Progenitor cell of endocrine pancreas (in vitro differentiated cells): Measurements from ENCODE around the gene MUS81. TPM values are rescaled to one million over a fixed set of nuclear protein-coding genes. Genes with fewer than 3 reads are reported as not detected.

Source experiments
- DNase-seq: peaks from one replicate; pipeline ENCODE4 v3.0.0; 2021; ENCODE audit warnings: low spot score; ENCODE audit not compliant: unreplicated experiment
- H3K27ac Mint-ChIP-seq: 2 replicates; pipeline ENCODE4 v1.8.0; 2021; ENCODE audit warnings: mild to moderate bottlenecking, moderate library complexity, mixed read lengths
- H3K27me3 Mint-ChIP-seq: 2 replicates; pipeline ENCODE4 v1.8.0; 2021; ENCODE audit warnings: mixed read lengths
- H3K36me3 Mint-ChIP-seq: 2 replicates; pipeline ENCODE4 v1.8.0; 2022; ENCODE audit warnings: mixed read lengths; ENCODE audit not compliant: insufficient read depth
- H3K4me1 Mint-ChIP-seq: 2 replicates; pipeline ENCODE4 v1.8.0; 2021; ENCODE audit warnings: low read depth, mixed read lengths
- H3K4me3 Mint-ChIP-seq: 2 replicates; pipeline ENCODE4 v1.8.0; 2021; ENCODE audit warnings: low read depth, mild to moderate bottlenecking, moderate library complexity, mixed read lengths
- H3K9me3 Mint-ChIP-seq: 2 replicates; pipeline ENCODE4 v1.8.0; 2021; ENCODE audit warnings: low read depth, mixed read lengths
- CTCF ChIP-seq: fragments of 200-600 bp; sonication (generic); IDR thresholded peaks from one replicate; pipeline ENCODE4 v1.5.0; 2021; ENCODE audit warnings: antibody characterized with exemption, mild to moderate bottlenecking; ENCODE audit not compliant: unreplicated experiment
- total RNA-seq: library from RNA; stranded (reverse); gene quantifications from 2 replicates; pipeline ENCODE4 v1.2.1, GENCODE V29; 2021

The MUS81 gene
- total RNA-seq, 1 donor from 2014 or later = 60.5 TPM

DNA sequence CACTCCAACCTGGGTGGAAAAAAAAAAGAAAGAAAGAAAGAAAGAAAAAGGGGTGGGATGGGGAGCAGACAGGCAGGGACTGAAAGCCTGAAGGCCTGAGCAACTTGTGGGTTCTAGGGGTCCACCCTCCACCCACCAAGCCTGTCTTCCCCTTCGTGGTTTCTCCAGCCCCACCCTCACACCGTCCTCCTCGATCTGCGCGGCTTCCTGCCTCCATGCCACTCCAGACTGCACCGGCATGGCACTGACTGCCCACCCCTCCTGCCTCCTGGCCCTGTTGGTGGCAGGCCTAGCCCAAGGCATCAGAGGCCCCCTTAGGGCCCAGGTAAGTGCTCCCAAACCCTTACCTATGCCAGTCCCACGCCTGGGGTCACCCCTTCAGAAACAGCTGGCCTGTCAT lies 19.4 kb downstream of the MUS81 start, which contains the start of gene CTSW:
TSS of gene CTSW (plus strand) at position 221 of the 400 bp plus-strand sequence. CDS start at position 239, 18 bp downstream.
- no peaks in the 10 kb centered on the region for H3K9me3 Mint-ChIP-seq
- no peak within 1 kb of the TSS for H3K4me3 Mint-ChIP-seq
- no peak for TF ChIP-seq CTCF
- DNase-seq = no peak
- H3K27me3 Mint-ChIP-seq = no peaks in the 10 kb centered on the region
- H3K4me1 Mint-ChIP-seq = no peaks in the 10 kb centered on the region
- H3K36me3 Mint-ChIP-seq = peaks cover 3% of the 10 kb centered on the region
- H3K27ac Mint-ChIP-seq = no peak within 1 kb of the TSS

- peaks cover 5% of the 10 kb centered on the region for H3K36me3 Mint-ChIP-seq
- H3K4me1 Mint-ChIP-seq = no peaks in the 10 kb centered on the region
- no peak for DNase-seq
- H3K27me3 Mint-ChIP-seq = no peaks in the 10 kb centered on the region
- no peak for TF ChIP-seq CTCF
- H3K4me3 Mint-ChIP-seq = no peak overlapping the region
- H3K9me3 Mint-ChIP-seq = no peaks in the 10 kb centered on the region
- H3K27ac Mint-ChIP-seq = no peak overlapping the region
Observed at GRCh38 chr11:65880027-65880426, 19.8 kb downstream of the MUS81 start.

DNA sequence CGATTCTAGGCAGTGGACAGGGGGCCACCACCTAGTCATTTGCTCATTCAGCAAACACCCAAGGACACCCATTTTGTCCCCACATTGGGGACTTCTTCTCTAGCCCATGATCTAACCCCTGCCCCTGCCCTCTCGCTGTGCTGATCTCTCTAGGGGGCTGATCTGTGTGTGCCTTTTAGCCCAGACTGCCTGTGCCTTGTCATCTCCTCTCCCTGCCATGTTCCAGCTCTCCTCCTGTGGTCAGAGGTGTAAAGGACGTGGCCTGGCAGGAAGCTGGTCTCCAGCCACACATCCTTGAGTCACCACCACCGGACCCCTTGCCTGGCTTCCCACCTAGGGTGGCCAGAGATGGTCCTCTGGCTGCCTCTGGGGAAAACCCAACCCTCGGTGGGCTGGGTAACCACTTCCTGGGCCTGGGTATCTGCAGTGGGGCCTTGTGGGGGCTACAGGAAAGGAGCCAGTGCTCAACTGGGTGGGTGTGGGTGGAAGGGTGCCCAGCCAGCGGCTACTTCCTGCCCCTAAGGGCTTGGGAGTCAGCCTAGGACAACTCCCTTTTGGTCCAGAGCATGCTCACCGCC lies 20.7 kb downstream of the MUS81 start:
- Mint-ChIP-seq H3K9me3 (no peaks in the 10 kb centered on the region), H3K36me3 (peaks cover 5% of the 10 kb centered on the region), H3K27ac (no peak overlapping the region), H3K4me1 (no peaks in the 10 kb centered on the region), H3K4me3 (no peak overlapping the region), H3K27me3 (no peaks in the 10 kb centered on the region)
- TF ChIP-seq CTCF = no peak
- DNase-seq = no peak

GRCh38 chr11:65882120-65883057 lies 22.2 kb downstream of the MUS81 start:
- Mint-ChIP-seq H3K4me3 (no peak overlapping the region), H3K9me3 (no peaks in the 10 kb centered on the region), H3K27me3 (no peaks in the 10 kb centered on the region), H3K36me3 (peaks cover 6% of the 10 kb centered on the region), H3K4me1 (peaks cover 9% of the 10 kb centered on the region), H3K27ac (no peak overlapping the region)
- TF ChIP-seq CTCF = no peak
- no peak for DNase-seq

- Mint-ChIP-seq H3K4me1 (peaks cover 15% of the 10 kb centered on the region), H3K36me3 (peaks cover 6% of the 10 kb centered on the region), H3K27ac (no peak overlapping the region), H3K4me3 (no peak overlapping the region), H3K9me3 (no peaks in the 10 kb centered on the region), H3K27me3 (no peaks in the 10 kb centered on the region)
- no peak for TF ChIP-seq CTCF
- DNase-seq = no peak
Observed at GRCh38 chr11:65883058-65883761, 23.0 kb downstream of the MUS81 start.
